Measurements from ENCODE around the gene CNTNAP2. TPM values are rescaled to one million over a fixed set of nuclear protein-coding genes. Genes with fewer than 3 reads are reported as not detected.
"Not testable (repeated sequence)": the region's sequence is repeated elsewhere in the genome, so short reads cannot be mapped to it uniquely, and the experiment has no call there.

CNTNAP2 gene
- total RNA-seq, 1 experiment from 2014 or later, result not detected

- DNase-seq, result no peak
- H3K36me3 ChIP-seq, result no peaks in the 10 kb centered on the region
- no peaks in the 10 kb centered on the region for H3K27me3 ChIP-seq
- no peak overlapping the region for H3K4me3 ChIP-seq
- H3K9me3 ChIP-seq, result no peaks in the 10 kb centered on the region
Observed at GRCh38 chr7:148304456-148304855, 2187.9 kb downstream of the CNTNAP2 start.

GRCh38 chr7:148306759-148307158 lies 2190.2 kb downstream of the CNTNAP2 start:
- H3K27me3 ChIP-seq, result no peaks in the 10 kb centered on the region
- H3K4me3 ChIP-seq, result no peak overlapping the region
- DNase-seq, result no peak
- no peaks in the 10 kb centered on the region for H3K36me3 ChIP-seq
- H3K9me3 ChIP-seq, result no peaks in the 10 kb centered on the region

- Histone ChIP-seq H3K27me3 (no peaks in the 10 kb centered on the region), H3K4me3 (no peak overlapping the region), H3K36me3 (no peaks in the 10 kb centered on the region), H3K9me3 (no peaks in the 10 kb centered on the region)
- DNase-seq, result no peak
Observed at GRCh38 chr7:148318102-148318811, 2201.7 kb downstream of the CNTNAP2 start.

GRCh38 chr7:148318838-148319237 lies 2202.2 kb downstream of the CNTNAP2 start:
- no peaks in the 10 kb centered on the region for H3K27me3 ChIP-seq
- DNase-seq, result no peak
- H3K9me3 ChIP-seq, result no peaks in the 10 kb centered on the region
- H3K36me3 ChIP-seq, result no peaks in the 10 kb centered on the region
- H3K4me3 ChIP-seq, result no peak overlapping the region

GRCh38 chr7:148319316-148319808 lies 2202.8 kb downstream of the CNTNAP2 start:
- no peak overlapping the region for H3K4me3 ChIP-seq
- no peaks in the 10 kb centered on the region for H3K27me3 ChIP-seq
- no peaks in the 10 kb centered on the region for H3K36me3 ChIP-seq
- no peak for DNase-seq
- H3K9me3 ChIP-seq, result no peaks in the 10 kb centered on the region

- Histone ChIP-seq H3K27me3 (no peaks in the 10 kb centered on the region), H3K36me3 (no peaks in the 10 kb centered on the region), H3K9me3 (no peaks in the 10 kb centered on the region), H3K4me3 (no peak overlapping the region)
- no peak for DNase-seq
Observed at GRCh38 chr7:148325208-148325607, 2208.6 kb downstream of the CNTNAP2 start.

GRCh38 chr7:148327379-148327778 lies 2210.8 kb downstream of the CNTNAP2 start:
- Histone ChIP-seq H3K27me3 (no peaks in the 10 kb centered on the region), H3K4me3 (no peak overlapping the region), H3K9me3 (no peaks in the 10 kb centered on the region), H3K36me3 (no peaks in the 10 kb centered on the region)
- DNase-seq, result no peak

- Histone ChIP-seq H3K36me3 (no peaks in the 10 kb centered on the region), H3K9me3 (no peaks in the 10 kb centered on the region), H3K27me3 (no peaks in the 10 kb centered on the region), H3K4me3 (no peak overlapping the region)
- DNase-seq, result no peak
Observed at GRCh38 chr7:148328906-148329305, 2212.3 kb downstream of the CNTNAP2 start.

GRCh38 chr7:148330124-148330818 lies 2213.7 kb downstream of the CNTNAP2 start:
- no peak for DNase-seq
- Histone ChIP-seq H3K9me3 (no peaks in the 10 kb centered on the region), H3K4me3 (no peak overlapping the region), H3K27me3 (no peaks in the 10 kb centered on the region), H3K36me3 (no peaks in the 10 kb centered on the region)

GRCh38 chr7:148330822-148331221 lies 2214.2 kb downstream of the CNTNAP2 start:
- H3K36me3 ChIP-seq, result no peaks in the 10 kb centered on the region
- H3K4me3 ChIP-seq, result no peak overlapping the region
- H3K27me3 ChIP-seq, result no peaks in the 10 kb centered on the region
- DNase-seq, result no peak
- H3K9me3 ChIP-seq, result no peaks in the 10 kb centered on the region

GRCh38 chr7:148331456-148331855 lies 2214.9 kb downstream of the CNTNAP2 start:
- H3K4me3 ChIP-seq, H3K9me3 ChIP-seq, H3K27me3 ChIP-seq, H3K36me3 ChIP-seq, DNase-seq: not testable (repeated sequence)

GRCh38 chr7:148332191-148333186 lies 2215.9 kb downstream of the CNTNAP2 start:
- no peak overlapping the region for H3K4me3 ChIP-seq

GRCh38 chr7:148334441-148334956 lies 2217.9 kb downstream of the CNTNAP2 start:
- H3K9me3 ChIP-seq, result no peaks in the 10 kb centered on the region
- no peaks in the 10 kb centered on the region for H3K36me3 ChIP-seq
- no peak for DNase-seq
- peaks cover under 1% of the 10 kb centered on the region; the same call in 1 of the 2 replicates for H3K27me3 ChIP-seq
- H3K4me3 ChIP-seq, result no peak overlapping the region

More at GRCh38 chr7:148332191-148333186, 2215.9 kb downstream of the CNTNAP2 start:
- no peaks in the 10 kb centered on the region for H3K27me3 ChIP-seq
- no peak for DNase-seq
- H3K9me3 ChIP-seq, result no peaks in the 10 kb centered on the region
- H3K36me3 ChIP-seq, result no peaks in the 10 kb centered on the region

- Histone ChIP-seq H3K27me3 (peaks cover 6% of the 10 kb centered on the region; the same call in 1 of the 2 replicates), H3K9me3 (no peaks in the 10 kb centered on the region), H3K4me3 (no peak overlapping the region), H3K36me3 (no peaks in the 10 kb centered on the region)
- DNase-seq, result peak; percentile 65
Observed at GRCh38 chr7:148334959-148335577, 2218.5 kb downstream of the CNTNAP2 start.

GRCh38 chr7:148335790-148336189 lies 2219.2 kb downstream of the CNTNAP2 start:
- Histone ChIP-seq H3K27me3 (peaks cover 7% of the 10 kb centered on the region; the same call in 1 of the 2 replicates), H3K36me3 (no peaks in the 10 kb centered on the region), H3K9me3 (no peaks in the 10 kb centered on the region), H3K4me3 (no peak overlapping the region)
- no peak for DNase-seq

GRCh38 chr7:148336411-148336810 lies 2219.8 kb downstream of the CNTNAP2 start:
- H3K27me3 ChIP-seq, result peaks cover 7% of the 10 kb centered on the region; the same call in 1 of the 2 replicates
- no peak overlapping the region for H3K4me3 ChIP-seq
- DNase-seq, result no peak
- H3K9me3 ChIP-seq, result no peaks in the 10 kb centered on the region
- no peaks in the 10 kb centered on the region for H3K36me3 ChIP-seq

All from MG63 (cell line).